PFSK-1 (cell line): ENCODE data around the gene C11orf58.

Experiments used
- FOXP2 ChIP-seq: optimal IDR thresholded peaks from 2 replicates; pipeline ENCODE3; 2011; ENCODE audit warnings: borderline replicate concordance, control low read depth, inconsistent platforms; ENCODE audit not compliant: insufficient read depth; ENCODE audit errors: extremely low read length, extremely low read depth
- POLR2AphosphoS5 ChIP-seq: IDR thresholded peaks from 2 replicates; pipeline ENCODE4 v1.6.1; 2012; ENCODE audit warnings: low read depth, mild to moderate bottlenecking, control low read depth, low read length, moderate library complexity
- SIN3A ChIP-seq: IDR thresholded peaks from 2 replicates; pipeline ENCODE4 v1.6.1; 2012; ENCODE audit warnings: mild to moderate bottlenecking, low read length, moderate library complexity, borderline replicate concordance; ENCODE audit not compliant: insufficient read depth
- TAF1 ChIP-seq: IDR thresholded peaks from 2 replicates; pipeline ENCODE4 v1.6.1; 2012; ENCODE audit warnings: low read length, control low read depth, borderline replicate concordance; ENCODE audit not compliant: insufficient read depth
- TF ChIP-seq, protein P1 (sequence below), 2 experiments: IDR thresholded peaks; 2 replicates each; pipeline versions ENCODE4 v1.6.1 to v1.8.0; 2011 to 2012; ENCODE audit warnings: low read depth in 2 of 2, low read length in 2 of 2, control low read depth in 1 of 2, inconsistent platforms in 1 of 2, mild to moderate bottlenecking in 1 of 2, moderate library complexity in 1 of 2; ENCODE audit not compliant: insufficient read depth in 1 of 2

C11orf58 gene

GRCh38 chr11:16789560-16790485 lies 51.4 kb downstream of the C11orf58 start:
- TF ChIP-seq TAF1 (no peak), FOXP2 (no peak), POLR2AphosphoS5 (no peak), SIN3A (no peak)
- TF ChIP-seq, protein P1, sequence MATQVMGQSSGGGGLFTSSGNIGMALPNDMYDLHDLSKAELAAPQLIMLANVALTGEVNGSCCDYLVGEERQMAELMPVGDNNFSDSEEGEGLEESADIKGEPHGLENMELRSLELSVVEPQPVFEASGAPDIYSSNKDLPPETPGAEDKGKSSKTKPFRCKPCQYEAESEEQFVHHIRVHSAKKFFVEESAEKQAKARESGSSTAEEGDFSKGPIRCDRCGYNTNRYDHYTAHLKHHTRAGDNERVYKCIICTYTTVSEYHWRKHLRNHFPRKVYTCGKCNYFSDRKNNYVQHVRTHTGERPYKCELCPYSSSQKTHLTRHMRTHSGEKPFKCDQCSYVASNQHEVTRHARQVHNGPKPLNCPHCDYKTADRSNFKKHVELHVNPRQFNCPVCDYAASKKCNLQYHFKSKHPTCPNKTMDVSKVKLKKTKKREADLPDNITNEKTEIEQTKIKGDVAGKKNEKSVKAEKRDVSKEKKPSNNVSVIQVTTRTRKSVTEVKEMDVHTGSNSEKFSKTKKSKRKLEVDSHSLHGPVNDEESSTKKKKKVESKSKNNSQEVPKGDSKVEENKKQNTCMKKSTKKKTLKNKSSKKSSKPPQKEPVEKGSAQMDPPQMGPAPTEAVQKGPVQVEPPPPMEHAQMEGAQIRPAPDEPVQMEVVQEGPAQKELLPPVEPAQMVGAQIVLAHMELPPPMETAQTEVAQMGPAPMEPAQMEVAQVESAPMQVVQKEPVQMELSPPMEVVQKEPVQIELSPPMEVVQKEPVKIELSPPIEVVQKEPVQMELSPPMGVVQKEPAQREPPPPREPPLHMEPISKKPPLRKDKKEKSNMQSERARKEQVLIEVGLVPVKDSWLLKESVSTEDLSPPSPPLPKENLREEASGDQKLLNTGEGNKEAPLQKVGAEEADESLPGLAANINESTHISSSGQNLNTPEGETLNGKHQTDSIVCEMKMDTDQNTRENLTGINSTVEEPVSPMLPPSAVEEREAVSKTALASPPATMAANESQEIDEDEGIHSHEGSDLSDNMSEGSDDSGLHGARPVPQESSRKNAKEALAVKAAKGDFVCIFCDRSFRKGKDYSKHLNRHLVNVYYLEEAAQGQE (IDR thresholded peaks at IDR 0.05; ENCODE audit: insufficient read depth in 1 of 2, low read depth in 2 of 2, low read length in 2 of 2): no peak

DNA sequence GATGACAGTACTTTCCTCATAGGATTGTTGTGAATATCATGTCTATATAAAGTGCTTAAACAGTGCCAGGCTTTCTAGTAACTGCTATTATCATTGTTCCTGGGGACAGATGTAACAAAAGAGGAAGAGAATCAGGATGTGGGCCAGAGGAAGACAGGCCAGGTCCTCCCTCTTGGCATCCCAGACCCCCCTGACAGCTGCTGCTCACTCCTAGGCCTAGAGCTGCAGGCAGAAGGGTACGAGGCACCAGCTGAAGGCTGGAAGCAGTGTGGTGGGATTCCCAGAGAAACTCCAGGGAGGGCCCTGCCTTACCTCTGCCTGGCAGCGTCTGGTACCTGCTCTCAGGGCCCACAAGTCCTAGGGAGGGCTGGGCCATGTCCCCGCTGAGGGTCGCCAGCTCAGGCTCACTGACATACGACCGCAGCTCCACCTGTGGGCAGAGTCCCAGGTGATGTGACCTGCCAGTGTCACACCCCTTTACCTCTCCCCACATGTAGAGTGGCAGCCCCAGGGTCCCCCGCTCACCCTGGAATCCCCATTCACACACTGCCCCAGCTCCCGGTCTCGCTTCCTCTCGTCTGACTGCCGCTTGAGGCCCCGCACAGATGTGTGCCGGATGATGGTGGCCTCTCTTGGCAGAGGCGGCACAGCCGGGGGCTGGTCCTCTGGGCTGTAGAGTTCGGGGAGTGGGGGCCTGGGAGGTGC lies 52.2 kb downstream of the C11orf58 start:
- no peak for TF ChIP-seq SIN3A
- TF ChIP-seq, protein P1 (IDR thresholded peaks at IDR 0.05; ENCODE audit: insufficient read depth in 1 of 2, low read depth in 2 of 2, low read length in 2 of 2): no peak
- TF ChIP-seq POLR2AphosphoS5: no peak
- TF ChIP-seq FOXP2: no peak
- TF ChIP-seq TAF1: no peak

- TF ChIP-seq POLR2AphosphoS5 (no peak), FOXP2 (no peak), SIN3A (no peak), TAF1 (no peak)
- TF ChIP-seq, protein P1 (IDR thresholded peaks at IDR 0.05; ENCODE audit: insufficient read depth in 1 of 2, low read depth in 2 of 2, low read length in 2 of 2): no peak
Observed at GRCh38 chr11:16791191-16791961, 52.9 kb downstream of the C11orf58 start.

DNA sequence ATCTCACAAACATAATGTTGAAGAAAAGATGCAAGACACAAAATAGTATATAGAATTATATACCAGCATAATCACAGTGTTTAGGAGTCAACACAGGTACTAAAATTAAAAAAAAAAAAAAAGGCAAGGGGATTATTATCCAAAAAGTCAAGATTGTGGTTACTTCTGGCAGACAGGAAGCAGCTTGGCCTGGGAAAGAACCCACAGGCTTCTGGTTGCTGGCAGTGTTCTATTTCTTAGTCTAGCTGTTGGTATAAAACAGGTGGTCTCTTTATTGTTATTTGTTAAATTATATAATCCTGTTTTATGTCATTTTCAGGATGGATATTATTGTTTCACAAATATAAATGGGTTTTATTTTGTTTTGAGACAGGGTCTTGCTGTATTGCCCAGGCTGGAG lies 54.0 kb downstream of the C11orf58 start:
- no peak for TF ChIP-seq TAF1

GRCh38 chr11:16793009-16793408 lies 54.6 kb downstream of the C11orf58 start:
- TF ChIP-seq TAF1 (no peak), SIN3A (no peak), POLR2AphosphoS5 (no peak), FOXP2 (no peak)
- TF ChIP-seq, protein P1 (IDR thresholded peaks at IDR 0.05; ENCODE audit: insufficient read depth in 1 of 2, low read depth in 2 of 2, low read length in 2 of 2): no peak
